NCI-H187 (cell line): ENCODE results near the gene NUP54.

ENCODE experiments used
- DNase-seq, 2 experiments: peaks; one replicate each; lab custom pipeline; 2025; lab: John Stamatoyannopoulos, UW

NUP54 gene

DNA sequence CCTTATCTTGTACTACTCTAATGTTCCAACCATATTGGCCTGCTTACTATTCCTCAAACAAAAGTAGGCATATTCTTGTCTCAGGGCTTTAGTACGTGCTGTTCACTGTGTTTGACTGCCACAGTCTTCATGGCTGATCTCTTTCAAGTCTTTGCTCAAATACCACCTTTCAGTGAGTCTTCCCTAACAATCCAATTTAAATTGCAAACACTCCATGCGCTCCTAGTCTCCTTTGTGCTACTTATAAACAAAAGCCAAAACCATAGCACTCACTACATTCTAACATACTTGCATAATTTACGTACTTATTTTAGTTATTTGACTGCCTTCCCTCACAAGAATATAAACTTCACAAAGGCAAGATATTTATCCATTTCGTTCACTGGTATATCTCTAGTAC, 75.4 kb downstream of the NUP54 start:
- no peak for DNase-seq

DNA sequence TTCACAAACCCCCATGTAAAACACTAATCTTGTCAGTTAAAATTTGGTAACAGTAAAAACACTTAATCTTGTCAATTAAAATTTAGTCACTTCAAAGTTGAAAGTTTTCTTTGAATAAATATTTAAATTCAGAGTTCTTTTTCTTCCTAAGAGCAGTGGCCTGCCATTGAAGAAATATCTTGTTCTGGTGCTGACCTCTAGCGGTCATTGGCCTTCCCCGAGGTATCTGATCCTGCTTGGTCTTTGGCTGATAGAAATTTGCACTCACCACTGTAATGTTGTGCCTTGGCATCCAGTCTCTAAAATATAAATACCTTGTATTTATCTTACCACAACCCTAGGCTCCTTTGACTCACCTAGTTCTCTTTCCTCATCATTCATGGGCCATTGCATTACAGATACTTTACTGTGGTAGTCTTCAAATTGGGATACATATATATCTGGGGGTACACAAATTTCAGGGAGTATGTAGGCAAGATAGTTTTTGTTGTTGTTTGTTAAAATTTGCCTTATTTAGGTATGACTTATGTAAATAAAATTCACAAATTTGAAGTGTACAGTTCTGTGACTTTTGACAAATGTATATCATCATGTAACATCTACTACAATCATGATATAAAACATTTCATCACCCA, 80.4 kb downstream of the NUP54 start:
- DNase-seq: peak; percentile 19 to 26

DNA sequence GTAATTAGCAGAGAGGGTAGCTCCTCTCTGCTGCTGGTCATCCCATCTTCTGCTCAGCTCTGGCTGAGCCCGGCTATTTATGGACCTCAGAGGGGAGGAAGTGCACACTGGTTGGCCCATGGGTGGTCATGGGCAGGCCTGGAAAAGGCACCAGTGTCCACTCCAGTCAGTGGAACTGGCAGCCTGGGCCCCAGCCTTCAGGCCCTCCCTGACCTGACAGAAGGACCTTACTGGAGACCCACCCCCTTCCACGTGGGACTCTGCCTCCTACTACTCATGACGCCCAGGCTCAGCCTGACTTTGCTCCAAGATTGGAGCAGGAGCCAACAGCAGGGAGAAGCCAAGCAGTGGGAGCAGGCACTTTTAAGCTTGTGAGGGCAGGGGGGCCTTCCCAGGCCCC, 81.7 kb downstream of the NUP54 start:
- DNase-seq: no peak
